ENCODE results near the gene EXOC4. TPM values are rescaled to one million over a fixed set of nuclear protein-coding genes. Genes with fewer than 3 reads are reported as not detected.

The EXOC4 gene
- total and polyA plus RNA-seq, 2 of the 13 experiments (the other 11 are each of a cell fraction or from before 2014, with no cell fraction given): 22.5 to 39.0 TPM

DNA sequence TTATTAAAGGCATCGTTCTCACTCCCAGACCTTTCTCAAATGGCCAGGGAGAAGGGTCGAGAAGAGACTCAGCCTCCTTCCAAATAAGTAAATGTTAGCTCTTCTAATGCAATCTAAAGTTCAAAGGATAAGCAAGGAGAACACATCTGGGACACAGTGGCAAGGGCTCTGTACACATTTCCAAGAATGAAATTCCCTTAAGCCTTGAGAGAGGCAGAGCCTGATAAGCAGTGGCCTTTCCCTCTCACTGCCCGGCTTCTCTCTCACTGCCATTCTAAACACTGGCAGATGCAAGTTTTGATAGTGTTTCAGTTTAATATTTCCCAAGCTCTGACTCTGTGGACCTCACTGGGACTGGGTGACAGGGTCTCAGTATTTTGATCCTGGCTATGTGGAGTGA is 35.1 kb upstream of the EXOC4 start:
- no peak overlapping the region for H3K4me2 ChIP-seq (ENCODE audit: low read depth, low read length)
- peaks cover 0 to 24% of the 10 kb centered on the region in 2 experiments; a peak in 2 of 5 replicates for H3K27me3 ChIP-seq (ENCODE audit: control insufficient read depth in 1 of 2, insufficient read depth in 2 of 2, low read length in 2 of 2)
- intact Hi-C loops (cut with micrococcal nuclease; ENCODE audit: unreplicated experiment): no loop called here
- H4K20me1 ChIP-seq (ENCODE audit: insufficient read depth, low read length): no peaks in the 10 kb centered on the region
- FAIRE-seq: no peak
- in situ Hi-C loops (cut with HindIII; ENCODE audit: extremely low pct_ligation_motif_present, low pct_unique_long_range_greater_than_20kb): loop anchor here (25.0 kb wide), 1 partner anchor 505 kb away; no protein-coding TSS in a partner anchor
- ChIA-PET POLR2A (no interaction called here), CTCF (ENCODE audit: low intra/inter-chr PET ratio, low total read pairs) (no interaction called here)
- no peaks in the 10 kb centered on the region for H3K79me2 ChIP-seq (ENCODE audit: insufficient read depth, low read length)
- DNase-seq (ENCODE audit: low spot score): no peak
- H3K9ac ChIP-seq (ENCODE audit: insufficient read depth, low read depth, low read length): no peak overlapping the region
- no peak for ATAC-seq
- TF ChIP-seq YEATS4 (CRISPR knock-in tag; IDR thresholded peaks at IDR 0.05; ENCODE audit: borderline replicate concordance): no peak
- no peak for TF ChIP-seq TCF7L2 (IDR thresholded peaks at IDR 0.05; ENCODE audit: low read depth, low read length)
- no peak for TF ChIP-seq ONECUT2 (CRISPR knock-in tag; IDR thresholded peaks at IDR 0.05)
- TF ChIP-seq ZNF777 (CRISPR knock-in tag; IDR thresholded peaks at IDR 0.05): no peak
- no peak for TF ChIP-seq ISX (CRISPR knock-in tag; conservative IDR thresholded peaks at IDR 0.05)
- TF ChIP-seq ATF1 (CRISPR knock-in tag; IDR thresholded peaks at IDR 0.05): no peak
- no peak for TF ChIP-seq ZNF773 (CRISPR knock-in tag; IDR thresholded peaks at IDR 0.05; ENCODE audit: borderline replicate concordance)
- TF ChIP-seq ADNP (CRISPR knock-in tag; IDR thresholded peaks at IDR 0.05): no peak
- no peak for TF ChIP-seq ZBTB2 (CRISPR knock-in tag; IDR thresholded peaks at IDR 0.05; ENCODE audit: low read depth)
- TF ChIP-seq, protein P1, sequence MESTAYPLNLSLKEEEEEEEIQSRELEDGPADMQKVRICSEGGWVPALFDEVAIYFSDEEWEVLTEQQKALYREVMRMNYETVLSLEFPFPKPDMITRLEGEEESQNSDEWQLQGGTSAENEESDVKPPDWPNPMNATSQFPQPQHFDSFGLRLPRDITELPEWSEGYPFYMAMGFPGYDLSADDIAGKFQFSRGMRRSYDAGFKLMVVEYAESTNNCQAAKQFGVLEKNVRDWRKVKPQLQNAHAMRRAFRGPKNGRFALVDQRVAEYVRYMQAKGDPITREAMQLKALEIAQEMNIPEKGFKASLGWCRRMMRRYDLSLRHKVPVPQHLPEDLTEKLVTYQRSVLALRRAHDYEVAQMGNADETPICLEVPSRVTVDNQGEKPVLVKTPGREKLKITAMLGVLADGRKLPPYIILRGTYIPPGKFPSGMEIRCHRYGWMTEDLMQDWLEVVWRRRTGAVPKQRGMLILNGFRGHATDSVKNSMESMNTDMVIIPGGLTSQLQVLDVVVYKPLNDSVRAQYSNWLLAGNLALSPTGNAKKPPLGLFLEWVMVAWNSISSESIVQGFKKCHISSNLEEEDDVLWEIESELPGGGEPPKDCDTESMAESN (CRISPR knock-in tag; conservative IDR thresholded peaks at IDR 0.05): no peak
- TF ChIP-seq, protein P2, sequence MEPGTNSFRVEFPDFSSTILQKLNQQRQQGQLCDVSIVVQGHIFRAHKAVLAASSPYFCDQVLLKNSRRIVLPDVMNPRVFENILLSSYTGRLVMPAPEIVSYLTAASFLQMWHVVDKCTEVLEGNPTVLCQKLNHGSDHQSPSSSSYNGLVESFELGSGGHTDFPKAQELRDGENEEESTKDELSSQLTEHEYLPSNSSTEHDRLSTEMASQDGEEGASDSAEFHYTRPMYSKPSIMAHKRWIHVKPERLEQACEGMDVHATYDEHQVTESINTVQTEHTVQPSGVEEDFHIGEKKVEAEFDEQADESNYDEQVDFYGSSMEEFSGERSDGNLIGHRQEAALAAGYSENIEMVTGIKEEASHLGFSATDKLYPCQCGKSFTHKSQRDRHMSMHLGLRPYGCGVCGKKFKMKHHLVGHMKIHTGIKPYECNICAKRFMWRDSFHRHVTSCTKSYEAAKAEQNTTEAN (CRISPR knock-in tag; conservative IDR thresholded peaks at IDR 0.05): no peak
- no peaks in the 10 kb centered on the region for H3K36me3 ChIP-seq (replicated peaks in 1 of 2; ENCODE audit: control insufficient read depth in 1 of 2, insufficient read depth in 2 of 2, low read length in 2 of 2)
- 6% methylated on average over 3 of the region's 3 CpGs for WGBS (ENCODE audit: low lambda C conversion rate)
- no peaks in the 10 kb centered on the region for H3K9me3 ChIP-seq (ENCODE audit: low read length)
- no peak overlapping the region for H3K27ac ChIP-seq (ENCODE audit: extremely low read length, insufficient read depth, low read length)
- no TSS peak for BruUV-seq (replicated peaks)
- no peaks in the 10 kb centered on the region for H3K4me1 ChIP-seq (ENCODE audit: insufficient read depth, low read length)
- H3K4me3 ChIP-seq (replicated peaks in 1 of 3; ENCODE audit: insufficient read depth in 1 of 3, low read depth in 2 of 3, low read length in 3 of 3): no peak overlapping the region
- no peak overlapping the region for H2AFZ ChIP-seq (ENCODE audit: low read length)

Measured in HepG2 (cell line).